ENCODE measurements around the gene KPRP.

Gene KPRP

GRCh38 chr1:152743371-152744145, 14.3 kb upstream of the KPRP start:
- Histone ChIP-seq H3K4me1 (ENCODE audit: control insufficient read depth in 1 of 2, insufficient read depth in 2 of 2, low read length in 2 of 2) (no peaks in the 10 kb centered on the region), H3K79me2 (ENCODE audit: control insufficient read depth, insufficient read depth, low read length, poor library complexity) (no peaks in the 10 kb centered on the region), H2BK120ac (ENCODE audit: insufficient read depth, low read length, poor library complexity) (no peak overlapping the region), H3K4me3 (ENCODE audit: low read depth, low read length) (no peak overlapping the region), H3K9me3 (ENCODE audit: insufficient read depth, low read depth, low read length) (peaks cover 23% of the 10 kb centered on the region), H4K91ac (ENCODE audit: low read depth, low read length) (no peak overlapping the region), H2BK12ac (ENCODE audit: low read length) (no peak overlapping the region), H3K9ac (ENCODE audit: low read length) (no peak overlapping the region), H3K14ac (ENCODE audit: low read length) (no peak overlapping the region), H3K4me2 (ENCODE audit: low read length) (no peak overlapping the region), H3K4ac (ENCODE audit: low read depth, low read length) (no peak overlapping the region), H3K18ac (ENCODE audit: low read length) (no peak overlapping the region), H2BK5ac (ENCODE audit: low read depth, low read length, poor library complexity) (no peak overlapping the region), H3K79me1 (ENCODE audit: low read length) (no peaks in the 10 kb centered on the region), H2AFZ (ENCODE audit: insufficient read depth, low read length, poor library complexity) (no peak overlapping the region), H3K23ac (ENCODE audit: low read length) (no peak overlapping the region), H3K36me3 (ENCODE audit: control insufficient read depth in 1 of 2, insufficient read depth in 2 of 2, low read length in 2 of 2) (no peaks in the 10 kb centered on the region), H4K8ac (ENCODE audit: low read depth, low read length) (no peak overlapping the region), H3K27me3 (ENCODE audit: insufficient read depth, low read length) (no peaks in the 10 kb centered on the region), H3K27ac (ENCODE audit: low read depth, low read length) (no peak overlapping the region), H2AK5ac (ENCODE audit: low read length) (no peak overlapping the region), H4K12ac (ENCODE audit: low read depth, low read length) (no peak overlapping the region)
- peak; percentile 98 to 99 for DNase-seq
- WGBS (ENCODE audit: extremely low coverage, insufficient coverage, insufficient read length), result no CpG with 5 or more reads among the region's 2 CpGs

DNA sequence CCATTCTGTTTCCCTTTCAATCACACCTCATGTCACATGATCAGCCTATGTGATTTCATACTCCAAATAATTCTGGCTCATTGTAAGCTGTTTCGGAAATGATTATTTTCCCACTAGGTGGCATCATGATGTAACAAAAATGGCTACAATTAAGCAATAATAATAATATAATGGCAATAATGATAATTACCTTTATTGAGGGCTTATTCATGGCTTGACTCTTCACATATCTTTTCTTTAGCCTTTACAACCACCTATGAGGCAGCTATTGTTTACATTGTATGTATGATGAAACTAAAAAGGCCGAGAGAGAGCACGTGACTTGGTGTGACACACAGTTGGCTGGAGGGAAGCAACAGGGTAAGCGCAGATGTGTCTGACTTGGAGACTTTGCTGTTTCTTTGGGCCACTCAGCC, 12.5 kb upstream of the KPRP start:
- Histone ChIP-seq H3K18ac (ENCODE audit: low read length) (no peak overlapping the region), H3K79me2 (ENCODE audit: control insufficient read depth, insufficient read depth, low read length, poor library complexity) (no peaks in the 10 kb centered on the region), H4K91ac (ENCODE audit: low read depth, low read length) (no peak overlapping the region), H2AK5ac (ENCODE audit: low read length) (no peak overlapping the region), H3K36me3 (ENCODE audit: control insufficient read depth in 1 of 2, insufficient read depth in 2 of 2, low read length in 2 of 2) (no peaks in the 10 kb centered on the region), H3K4me3 (ENCODE audit: low read depth, low read length) (no peak overlapping the region), H3K27ac (ENCODE audit: low read depth, low read length) (no peak overlapping the region), H4K12ac (ENCODE audit: low read depth, low read length) (no peak overlapping the region), H3K79me1 (ENCODE audit: low read length) (no peaks in the 10 kb centered on the region), H3K14ac (ENCODE audit: low read length) (no peak overlapping the region), H3K4ac (ENCODE audit: low read depth, low read length) (no peak overlapping the region), H2BK120ac (ENCODE audit: insufficient read depth, low read length, poor library complexity) (no peak overlapping the region), H2BK12ac (ENCODE audit: low read length) (no peak overlapping the region), H3K23ac (ENCODE audit: low read length) (no peak overlapping the region), H4K8ac (ENCODE audit: low read depth, low read length) (no peak overlapping the region), H2BK5ac (ENCODE audit: low read depth, low read length, poor library complexity) (no peak overlapping the region), H3K4me1 (ENCODE audit: control insufficient read depth in 1 of 2, insufficient read depth in 2 of 2, low read length in 2 of 2) (no peaks in the 10 kb centered on the region), H3K4me2 (ENCODE audit: low read length) (no peak overlapping the region), H3K9me3 (ENCODE audit: insufficient read depth, low read depth, low read length) (peaks cover 23% of the 10 kb centered on the region), H3K9ac (ENCODE audit: low read length) (no peak overlapping the region), H2AFZ (ENCODE audit: insufficient read depth, low read length, poor library complexity) (no peak overlapping the region), H3K27me3 (ENCODE audit: insufficient read depth, low read length) (no peaks in the 10 kb centered on the region)
- DNase-seq, result peak; percentile 44 to 60
- WGBS (ENCODE audit: extremely low coverage, insufficient coverage, insufficient read length), result no CpG with 5 or more reads among the region's 4 CpGs

- no peak overlapping the region for H2BK5ac ChIP-seq (ENCODE audit: low read depth, low read length, poor library complexity)
- DNase-seq, result no peak
- no peak overlapping the region for H2AFZ ChIP-seq (ENCODE audit: insufficient read depth, low read length, poor library complexity)
- H3K79me2 ChIP-seq (ENCODE audit: control insufficient read depth, insufficient read depth, low read length, poor library complexity), result no peaks in the 10 kb centered on the region
- H3K79me1 ChIP-seq (ENCODE audit: low read length), result no peaks in the 10 kb centered on the region
- no peak overlapping the region for H3K18ac ChIP-seq (ENCODE audit: low read length)
- no CpG with 5 or more reads among the region's 6 CpGs for WGBS (ENCODE audit: extremely low coverage, insufficient coverage, insufficient read length)
- no peak overlapping the region for H4K12ac ChIP-seq (ENCODE audit: low read depth, low read length)
- H4K8ac ChIP-seq (ENCODE audit: low read depth, low read length), result no peak overlapping the region
- H3K36me3 ChIP-seq (ENCODE audit: control insufficient read depth in 1 of 2, insufficient read depth in 2 of 2, low read length in 2 of 2), result no peaks in the 10 kb centered on the region
- no peak overlapping the region for H3K14ac ChIP-seq (ENCODE audit: low read length)
- no peak overlapping the region for H3K4me3 ChIP-seq (ENCODE audit: low read depth, low read length)
- no peak overlapping the region for H3K4ac ChIP-seq (ENCODE audit: low read depth, low read length)
- no peak overlapping the region for H3K9ac ChIP-seq (ENCODE audit: low read length)
- H3K9me3 ChIP-seq (ENCODE audit: insufficient read depth, low read depth, low read length), result peaks cover 24% of the 10 kb centered on the region
- H3K27ac ChIP-seq (ENCODE audit: low read depth, low read length), result no peak overlapping the region
- no peaks in the 10 kb centered on the region for H3K27me3 ChIP-seq (ENCODE audit: insufficient read depth, low read length)
- no peaks in the 10 kb centered on the region for H3K4me1 ChIP-seq (ENCODE audit: control insufficient read depth in 1 of 2, insufficient read depth in 2 of 2, low read length in 2 of 2)
- H3K4me2 ChIP-seq (ENCODE audit: low read length), result no peak overlapping the region
- no peak overlapping the region for H2BK120ac ChIP-seq (ENCODE audit: insufficient read depth, low read length, poor library complexity)
- no peak overlapping the region for H2BK12ac ChIP-seq (ENCODE audit: low read length)
- H3K23ac ChIP-seq (ENCODE audit: low read length), result no peak overlapping the region
- no peak overlapping the region for H4K91ac ChIP-seq (ENCODE audit: low read depth, low read length)
- H2AK5ac ChIP-seq (ENCODE audit: low read length), result no peak overlapping the region
Measured at GRCh38 chr1:152745765-152746444, 11.9 kb upstream of the KPRP start.

DNA sequence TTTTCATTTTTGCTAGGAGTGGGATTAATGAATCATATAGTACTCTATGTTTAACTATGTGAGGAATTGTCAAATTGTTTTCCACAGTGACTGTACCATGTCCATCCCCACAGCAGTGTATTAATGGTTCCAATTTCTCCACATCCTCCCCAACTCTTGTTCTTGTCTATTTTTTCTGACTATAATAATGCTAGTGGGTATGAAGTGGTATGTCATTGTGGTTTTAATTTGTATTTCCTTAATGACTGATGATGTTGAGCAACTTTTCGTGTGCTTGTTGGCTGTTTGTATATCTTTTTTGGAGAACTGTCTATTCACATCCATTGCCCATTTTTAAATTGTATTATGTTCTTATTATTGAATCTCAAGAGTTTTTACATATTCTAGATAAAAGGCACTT, 10.0 kb upstream of the KPRP start:
- H3K27me3 ChIP-seq (ENCODE audit: insufficient read depth, low read length), result no peaks in the 10 kb centered on the region
- H4K8ac ChIP-seq (ENCODE audit: low read depth, low read length), result no peak overlapping the region
- H4K12ac ChIP-seq (ENCODE audit: low read depth, low read length), result no peak overlapping the region
- H3K18ac ChIP-seq (ENCODE audit: low read length), result no peak overlapping the region
- no peaks in the 10 kb centered on the region for H3K4me1 ChIP-seq (ENCODE audit: control insufficient read depth in 1 of 2, insufficient read depth in 2 of 2, low read length in 2 of 2)
- no peak overlapping the region for H2AFZ ChIP-seq (ENCODE audit: insufficient read depth, low read length, poor library complexity)
- H2BK12ac ChIP-seq (ENCODE audit: low read length), result no peak overlapping the region
- no peak overlapping the region for H3K4me2 ChIP-seq (ENCODE audit: low read length)
- DNase-seq, result no peak
- no peak overlapping the region for H3K4ac ChIP-seq (ENCODE audit: low read depth, low read length)
- H4K91ac ChIP-seq (ENCODE audit: low read depth, low read length), result no peak overlapping the region
- no peak overlapping the region for H2BK5ac ChIP-seq (ENCODE audit: low read depth, low read length, poor library complexity)
- H3K23ac ChIP-seq (ENCODE audit: low read length), result no peak overlapping the region
- H3K9me3 ChIP-seq (ENCODE audit: insufficient read depth, low read depth, low read length), result peaks cover 20% of the 10 kb centered on the region
- no peak overlapping the region for H3K9ac ChIP-seq (ENCODE audit: low read length)
- H3K14ac ChIP-seq (ENCODE audit: low read length), result no peak overlapping the region
- H3K27ac ChIP-seq (ENCODE audit: low read depth, low read length), result no peak overlapping the region
- no peaks in the 10 kb centered on the region for H3K79me2 ChIP-seq (ENCODE audit: control insufficient read depth, insufficient read depth, low read length, poor library complexity)
- no peak overlapping the region for H2BK120ac ChIP-seq (ENCODE audit: insufficient read depth, low read length, poor library complexity)
- no peaks in the 10 kb centered on the region for H3K36me3 ChIP-seq (ENCODE audit: control insufficient read depth in 1 of 2, insufficient read depth in 2 of 2, low read length in 2 of 2)
- no peak overlapping the region for H2AK5ac ChIP-seq (ENCODE audit: low read length)
- no peak overlapping the region for H3K4me3 ChIP-seq (ENCODE audit: low read depth, low read length)
- no peaks in the 10 kb centered on the region for H3K79me1 ChIP-seq (ENCODE audit: low read length)
- no CpG with 5 or more reads among the region's 1 CpG for WGBS (ENCODE audit: extremely low coverage, insufficient coverage, insufficient read length)

All from trophoblast cell (in vitro differentiated cells and primary cell).